K562 (cell line): Measurements from ENCODE around the gene TNF. TPM values are rescaled to one million over a fixed set of nuclear protein-coding genes. Genes with fewer than 3 reads are reported as not detected.

Source experiments
- CREB3L1 ChIP-seq: fragments of 450-650 bp; IDR thresholded peaks from 2 replicates; pipeline ENCODE4 v1.6.1; 2014; ENCODE audit warnings: low read depth, mild to moderate bottlenecking, moderate library complexity, borderline replicate concordance
- CREM ChIP-seq: IDR thresholded peaks from 2 replicates; pipeline ENCODE4 v1.6.1; 2014; ENCODE audit warnings: antibody characterized with exemption, low read depth
- E2F3 ChIP-seq: fragments of 250-450 bp; sonication (Bioruptor Pico); IDR thresholded peaks from 2 replicates; pipeline ENCODE4 v1.4.0; 2020; ENCODE audit warnings: mild to moderate bottlenecking
- FOXA3 ChIP-seq, 2 experiments: fragments of 450-650 bp in 1 of 2; sonication (generic) in 1 of 2; formaldehyde crosslinking; IDR thresholded peaks in 1 of 2; conservative IDR thresholded peaks in 1 of 2; 2 replicates each; pipeline versions ENCODE4 v1.4.0 to v1.8.0; 2020 to 2022; ENCODE audit warnings: mild to moderate bottlenecking in 2 of 2, missing genetic modification reagents in 1 of 2
- GABPB1 ChIP-seq: sonication (generic); formaldehyde crosslinking; IDR thresholded peaks from 2 replicates; pipeline ENCODE4 v1.8.0; 2022; ENCODE audit warnings: mild to moderate bottlenecking, missing genetic modification reagents
- HNRNPL ChIP-seq: fragments of 200-400 bp; formaldehyde crosslinking; IDR thresholded peaks from 2 replicates; pipeline ENCODE4 v1.6.1; 2017; ENCODE audit warnings: low read depth, mild to moderate bottlenecking, low read length
- RBBP5 ChIP-seq: fragments of 200-600 bp; sonication (generic); IDR thresholded peaks from 2 replicates; pipeline ENCODE4 v1.6.1; 2012; ENCODE audit warnings: borderline replicate concordance, mild to moderate bottlenecking, low read length, control low read depth, inconsistent platforms; ENCODE audit not compliant: insufficient read depth, poor library complexity, severe bottlenecking
- SREBF2 ChIP-seq: sonication (generic); formaldehyde crosslinking; IDR thresholded peaks from 2 replicates; pipeline ENCODE4 v1.4.0; 2020; ENCODE audit warnings: mild to moderate bottlenecking, missing genetic modification reagents
- TEAD4 ChIP-seq, 2 experiments: sonication (generic) in 1 of 2; formaldehyde crosslinking in 1 of 2; IDR thresholded peaks; 2 replicates each; pipeline versions ENCODE4 v1.6.1 to v1.8.0; 2012 to 2022; ENCODE audit warnings: borderline replicate concordance in 1 of 2, inconsistent platforms in 1 of 2, low read length in 1 of 2, mild to moderate bottlenecking in 1 of 2, missing genetic modification reagents in 1 of 2
- TFAM ChIP-seq: fragments of 250-450 bp; sonication (Bioruptor Pico); conservative IDR thresholded peaks from 2 replicates; pipeline ENCODE4 v1.5.0; 2021; ENCODE audit warnings: mild to moderate bottlenecking, moderate library complexity
- WHSC1 ChIP-seq: IDR thresholded peaks from one replicate; pipeline ENCODE4 v1.6.1; 2012; ENCODE audit warnings: low read length, control low read depth, inconsistent platforms
- ZBTB9 ChIP-seq: fragments of 450-650 bp; formaldehyde crosslinking; IDR thresholded peaks from 2 replicates; pipeline ENCODE4 v1.4.0; 2020; ENCODE audit warnings: mild to moderate bottlenecking, moderate library complexity
- ZKSCAN3 ChIP-seq: fragments of 250-450 bp; sonication (Bioruptor Pico); IDR thresholded peaks from 2 replicates; pipeline ENCODE4 v1.4.0; 2020
- ZNF12 ChIP-seq: sonication (generic); formaldehyde crosslinking; IDR thresholded peaks from 2 replicates; pipeline ENCODE4 v1.4.0; 2020; ENCODE audit warnings: mild to moderate bottlenecking, missing genetic modification reagents
- ZNF282 ChIP-seq: sonication (generic); formaldehyde crosslinking; IDR thresholded peaks from 2 replicates; pipeline ENCODE4 v1.8.1; 2023; ENCODE audit warnings: missing genetic modification reagents
- ZNF583 ChIP-seq: fragments of 250-450 bp; sonication (Bioruptor Pico); IDR thresholded peaks from 2 replicates; pipeline ENCODE4 v1.4.0; 2020
- polyA plus RNA-seq, 8 experiments: library from polyadenylated mRNA; depleted of rRNA in 4 of 8; stranded (reverse) in 5 of 8; unstranded in 3 of 8; fragments of >200 nt; fragmentation: Nextera tagmentation in 2 of 8; fragmentation: Illumina TruSeq in 1 of 8; extraction: Ambion mirVana in 2 of 8; extraction: Trizol in 1 of 8; gene quantifications; 2 replicates each; pipeline versions ENCODE4 v1.2.1 to v1.2.3, GENCODE V29; 2011 to 2014; ENCODE audit warnings: inconsistent platforms in 1 of 8, missing spikeins in 1 of 8
- total RNA-seq, 7 experiments: library from RNA; depleted of rRNA in 6 of 7; stranded (reverse); fragments of >200 nt in 6 of 7; fragmentation: Illumina TruSeq in 2 of 7; extraction: Trizol in 2 of 7; gene quantifications; 2 replicates each; pipeline versions ENCODE4 v1.2.1 to v1.2.3, GENCODE V29; 2011 to 2021; ENCODE audit warnings: low replicate concordance in 1 of 7
- TF ChIP-seq, protein P1 (sequence below): fragments of 200-800 bp; sonication (Bioruptor generic); IDR thresholded peaks from 2 replicates; pipeline ENCODE4 v1.6.1; 2017; ENCODE audit warnings: missing genetic modification characterization, missing compliant biosample characterization
- TF ChIP-seq, protein P2 (sequence below): fragments of 450-650 bp; IDR thresholded peaks from 2 replicates; pipeline ENCODE4 v1.6.1; 2016; ENCODE audit warnings: antibody characterized with exemption
- TF ChIP-seq, protein P3 (sequence below), 2 experiments: fragments of 250-450 bp in 1 of 2; fragments of 450-650 bp in 1 of 2; sonication (Bioruptor Pico) in 1 of 2; IDR thresholded peaks; 2 replicates each; pipeline versions ENCODE4 v1.6.1 to v1.8.0; 2016 to 2021; ENCODE audit warnings: mild to moderate bottlenecking in 2 of 2, moderate library complexity in 2 of 2, missing compliant biosample characterization in 1 of 2, missing genetic modification characterization in 1 of 2

TNF gene
- total and polyA plus RNA-seq, 9 of the 15 experiments (the other 6 are each of a cell fraction or from before 2014, with no cell fraction given): 0.08 to 0.40 TPM; not detected in 7

DNA sequence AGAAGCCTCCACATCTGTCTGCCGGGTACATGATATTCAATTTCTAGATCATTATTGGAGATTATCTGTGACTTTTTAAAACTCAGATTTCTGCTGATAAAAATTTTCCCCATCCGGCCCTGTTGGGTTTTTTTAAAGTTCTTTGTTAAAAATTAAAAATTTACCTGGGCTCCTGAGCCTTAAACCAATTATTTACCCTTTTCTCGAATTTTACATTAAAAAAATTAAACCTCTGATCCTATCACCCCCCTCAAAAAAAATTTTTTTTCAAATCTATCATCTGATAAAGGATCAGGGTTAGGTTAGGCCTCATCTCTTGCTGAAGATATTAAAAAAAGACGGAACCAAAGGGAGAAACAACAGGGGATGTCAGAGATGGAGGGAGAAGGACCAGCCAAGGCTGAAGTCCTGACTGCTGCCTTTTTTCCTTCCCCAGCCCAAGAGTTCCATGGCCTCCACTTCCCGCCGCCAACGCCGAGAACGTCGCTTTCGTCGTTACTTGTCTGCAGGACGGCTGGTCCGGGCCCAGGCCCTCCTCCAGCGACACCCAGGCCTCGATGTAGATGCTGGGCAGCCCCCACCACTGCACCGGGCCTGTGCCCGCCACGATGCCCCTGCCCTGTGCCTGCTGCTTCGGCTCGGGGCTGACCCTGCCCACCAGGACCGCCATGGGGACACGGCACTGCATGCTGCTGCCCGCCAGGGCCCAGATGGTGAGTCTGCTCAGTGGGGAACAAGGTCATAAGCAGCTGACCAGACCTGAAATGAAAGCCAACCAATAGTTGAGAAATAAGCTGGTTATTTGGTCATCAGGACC, 27.4 kb upstream of the TNF start (continued):
- TF ChIP-seq HNRNPL (0 out of 2 replicates have a peak, but pooled peaks have one; percentile 76), GABPB1 (CRISPR knock-in tag) (0 out of 2 replicates have a peak, but pooled peaks have one; percentile 20), E2F3 (CRISPR knock-in tag) (0 out of 2 replicates have a peak, but pooled peaks have one; percentile 56), SREBF2 (CRISPR knock-in tag) (no peak), CREM (peak; percentile 35; the same call in 1 of the 2 replicates), TEAD4 (IDR thresholded peaks at IDR 0.05; ENCODE audit: low read length) (0 out of 2 replicates have a peak, but pooled peaks have one; percentile 4), TEAD4 (CRISPR knock-in tag; IDR thresholded peaks at IDR 0.05; ENCODE audit: borderline replicate concordance) (no peak), ZKSCAN3 (CRISPR knock-in tag) (no peak), ZBTB9 (CRISPR knock-in tag) (0 out of 2 replicates have a peak, but pooled peaks have one; percentile 71), ZNF282 (no peak), FOXA3 (CRISPR knock-in tag; conservative IDR thresholded peaks at IDR 0.05 in 1 of 2, IDR thresholded peaks at IDR 0.05 in 1 of 2) (peak in 1 of 2 experiments; percentile 56; a peak in 1 of 4 replicates), CREB3L1 (peak; percentile 50; the same call in 1 of the 2 replicates), ZNF583 (CRISPR knock-in tag) (peak; percentile 27; the same call in 1 of the 2 replicates), RBBP5 (peak; percentile 70), WHSC1 (no peak), TFAM (CRISPR knock-in tag) (no peak), ZNF12 (0 out of 2 replicates have a peak, but pooled peaks have one; percentile 69)
- TF ChIP-seq, protein P1, sequence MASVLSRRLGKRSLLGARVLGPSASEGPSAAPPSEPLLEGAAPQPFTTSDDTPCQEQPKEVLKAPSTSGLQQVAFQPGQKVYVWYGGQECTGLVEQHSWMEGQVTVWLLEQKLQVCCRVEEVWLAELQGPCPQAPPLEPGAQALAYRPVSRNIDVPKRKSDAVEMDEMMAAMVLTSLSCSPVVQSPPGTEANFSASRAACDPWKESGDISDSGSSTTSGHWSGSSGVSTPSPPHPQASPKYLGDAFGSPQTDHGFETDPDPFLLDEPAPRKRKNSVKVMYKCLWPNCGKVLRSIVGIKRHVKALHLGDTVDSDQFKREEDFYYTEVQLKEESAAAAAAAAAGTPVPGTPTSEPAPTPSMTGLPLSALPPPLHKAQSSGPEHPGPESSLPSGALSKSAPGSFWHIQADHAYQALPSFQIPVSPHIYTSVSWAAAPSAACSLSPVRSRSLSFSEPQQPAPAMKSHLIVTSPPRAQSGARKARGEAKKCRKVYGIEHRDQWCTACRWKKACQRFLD: 0 out of 2 replicates have a peak, but pooled peaks have one; percentile 52
- TF ChIP-seq, protein P2, sequence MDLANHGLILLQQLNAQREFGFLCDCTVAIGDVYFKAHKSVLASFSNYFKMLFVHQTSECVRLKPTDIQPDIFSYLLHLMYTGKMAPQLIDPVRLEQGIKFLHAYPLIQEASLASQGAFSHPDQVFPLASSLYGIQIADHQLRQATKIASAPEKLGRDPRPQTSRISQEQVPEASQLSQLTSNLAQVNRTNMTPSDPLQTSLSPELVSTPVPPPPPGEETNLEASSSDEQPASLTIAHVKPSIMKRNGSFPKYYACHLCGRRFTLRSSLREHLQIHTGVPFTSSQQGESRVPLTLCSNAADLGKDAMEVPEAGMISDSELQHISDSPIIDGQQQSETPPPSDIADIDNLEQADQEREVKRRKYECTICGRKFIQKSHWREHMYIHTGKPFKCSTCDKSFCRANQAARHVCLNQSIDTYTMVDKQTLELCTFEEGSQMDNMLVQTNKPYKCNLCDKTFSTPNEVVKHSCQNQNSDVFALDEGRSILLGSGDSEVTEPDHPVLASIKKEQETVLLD: peak; percentile 45; the same call in 1 of the 2 replicates
- TF ChIP-seq, protein P3, sequence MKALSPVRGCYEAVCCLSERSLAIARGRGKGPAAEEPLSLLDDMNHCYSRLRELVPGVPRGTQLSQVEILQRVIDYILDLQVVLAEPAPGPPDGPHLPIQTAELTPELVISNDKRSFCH (CRISPR knock-in tag; IDR thresholded peaks at IDR 0.05): no peak
- TF ChIP-seq, protein P3 (tag; IDR thresholded peaks at IDR 0.05): peak; percentile 79
